Thoracic aorta (tissue), 2 donors: Measurements from ENCODE around the gene KHK. TPM values are rescaled to one million over a fixed set of nuclear protein-coding genes. Genes with fewer than 3 reads are reported as not detected.

Experiments
- ATAC-seq: fragments of 150-250 bp; one replicate; pipeline ENCODE4 v1.8.0; 2017; ENCODE audit warnings: low read depth; ENCODE audit not compliant: insufficient number of reproducible peaks, low FRiP score
- DNase-seq: peaks from one replicate; pipeline ENCODE4 v3.0.0-alpha.2; 2020; ENCODE audit warnings: low spot score
- H3K27ac ChIP-seq, 2 donors: fragments of 200-600 bp; sonication (generic); 1 replicate in 1 of 2; 2 replicates in 1 of 2; pipeline ENCODE4 v1.5.1; 2016; ENCODE audit warnings: mild to moderate bottlenecking in 2 of 2, moderate library complexity in 2 of 2
- H3K27me3 ChIP-seq: fragments of 200-600 bp; sonication (generic); replicated peaks from 2 replicates; pipeline ENCODE4 v1.6.0; 2016; ENCODE audit warnings: mild to moderate bottlenecking; ENCODE audit not compliant: insufficient read depth
- H3K36me3 ChIP-seq: fragments of 200-600 bp; sonication (generic); one replicate; pipeline ENCODE4 v1.5.1; 2016
- H3K4me1 ChIP-seq, 2 donors: fragments of 200-600 bp; sonication (generic); 1 replicate in 1 of 2; 2 replicates in 1 of 2; pipeline versions ENCODE4 v1.5.1 to v1.6.0; 2016; ENCODE audit warnings: low read depth in 2 of 2, mild to moderate bottlenecking in 1 of 2; ENCODE audit not compliant: control insufficient read depth in 1 of 2
- H3K4me3 ChIP-seq: fragments of 200-600 bp; sonication (generic); 2 replicates; pipeline ENCODE4 v1.5.1; 2016; ENCODE audit warnings: mild to moderate bottlenecking
- H3K9me3 ChIP-seq: fragments of 200-600 bp; sonication (generic); 2 replicates; pipeline ENCODE4 v1.5.1; 2016
- total RNA-seq, 2 donors: library from RNA; depleted of rRNA; stranded (reverse); fragments of >200 nt; gene quantifications; one replicate each; pipeline versions ENCODE4 v1.1.0 to v1.2.3, GENCODE V29; 2016
- TF ChIP-seq, protein P1 (sequence below): fragments of 200-600 bp; sonication (generic); IDR thresholded peaks from one replicate; pipeline ENCODE4 v1.5.1; 2019; ENCODE audit warnings: antibody characterized with exemption

KHK gene
- total RNA-seq, 2 donors from 2014 or later, result 1.5 to 2.6 TPM

DNA sequence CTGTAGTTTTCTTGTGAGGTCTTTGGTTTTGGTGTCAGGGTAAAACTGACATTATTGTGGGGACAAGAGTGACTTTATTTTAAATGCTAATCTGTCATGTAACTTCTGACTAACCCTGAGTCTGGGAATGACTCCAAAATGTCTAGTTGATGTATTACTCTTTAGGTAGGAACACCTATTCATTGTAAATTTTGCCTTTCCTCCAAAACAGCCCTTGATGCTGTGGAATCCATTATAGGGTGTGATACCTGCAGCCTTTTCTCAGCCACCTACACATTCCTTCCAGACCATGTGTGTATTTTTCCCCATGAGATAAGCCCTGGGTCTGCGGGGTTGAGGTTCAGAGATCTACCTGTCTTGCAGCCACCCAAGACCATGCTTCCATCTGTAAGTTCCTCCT, 56.7 kb downstream of the KHK start:
- no peak overlapping the region for H3K4me3 ChIP-seq
- no peaks in the 10 kb centered on the region for H3K36me3 ChIP-seq
- no peak for DNase-seq
- H3K9me3 ChIP-seq, result no peaks in the 10 kb centered on the region
- ATAC-seq, result no peak
- no peak overlapping the region for H3K27ac ChIP-seq
- no peaks in the 10 kb centered on the region for H3K4me1 ChIP-seq
- TF ChIP-seq, protein P1, sequence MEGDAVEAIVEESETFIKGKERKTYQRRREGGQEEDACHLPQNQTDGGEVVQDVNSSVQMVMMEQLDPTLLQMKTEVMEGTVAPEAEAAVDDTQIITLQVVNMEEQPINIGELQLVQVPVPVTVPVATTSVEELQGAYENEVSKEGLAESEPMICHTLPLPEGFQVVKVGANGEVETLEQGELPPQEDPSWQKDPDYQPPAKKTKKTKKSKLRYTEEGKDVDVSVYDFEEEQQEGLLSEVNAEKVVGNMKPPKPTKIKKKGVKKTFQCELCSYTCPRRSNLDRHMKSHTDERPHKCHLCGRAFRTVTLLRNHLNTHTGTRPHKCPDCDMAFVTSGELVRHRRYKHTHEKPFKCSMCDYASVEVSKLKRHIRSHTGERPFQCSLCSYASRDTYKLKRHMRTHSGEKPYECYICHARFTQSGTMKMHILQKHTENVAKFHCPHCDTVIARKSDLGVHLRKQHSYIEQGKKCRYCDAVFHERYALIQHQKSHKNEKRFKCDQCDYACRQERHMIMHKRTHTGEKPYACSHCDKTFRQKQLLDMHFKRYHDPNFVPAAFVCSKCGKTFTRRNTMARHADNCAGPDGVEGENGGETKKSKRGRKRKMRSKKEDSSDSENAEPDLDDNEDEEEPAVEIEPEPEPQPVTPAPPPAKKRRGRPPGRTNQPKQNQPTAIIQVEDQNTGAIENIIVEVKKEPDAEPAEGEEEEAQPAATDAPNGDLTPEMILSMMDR, result no peak
- H3K27me3 ChIP-seq, result no peaks in the 10 kb centered on the region

DNA sequence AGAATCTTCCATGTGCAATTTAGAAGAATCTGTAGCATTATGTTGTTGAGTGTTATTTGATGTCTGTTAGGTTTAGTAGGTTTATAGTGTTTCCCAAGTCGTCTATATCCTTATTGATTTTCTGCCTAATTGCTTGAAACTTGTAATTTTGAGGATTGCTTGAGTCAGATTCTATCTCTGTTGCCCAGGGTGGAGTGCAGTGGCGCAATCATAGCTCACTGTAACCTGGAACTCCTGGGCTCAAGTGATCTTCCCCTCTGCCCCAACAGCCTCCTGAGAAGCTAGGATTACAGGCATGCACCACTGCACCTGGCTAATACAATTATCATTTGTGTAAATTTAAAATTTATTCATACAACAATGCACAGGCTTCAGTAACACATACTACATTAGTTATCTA, 59.1 kb downstream of the KHK start:
- DNase-seq, result no peak
- no peaks in the 10 kb centered on the region for H3K36me3 ChIP-seq

DNA sequence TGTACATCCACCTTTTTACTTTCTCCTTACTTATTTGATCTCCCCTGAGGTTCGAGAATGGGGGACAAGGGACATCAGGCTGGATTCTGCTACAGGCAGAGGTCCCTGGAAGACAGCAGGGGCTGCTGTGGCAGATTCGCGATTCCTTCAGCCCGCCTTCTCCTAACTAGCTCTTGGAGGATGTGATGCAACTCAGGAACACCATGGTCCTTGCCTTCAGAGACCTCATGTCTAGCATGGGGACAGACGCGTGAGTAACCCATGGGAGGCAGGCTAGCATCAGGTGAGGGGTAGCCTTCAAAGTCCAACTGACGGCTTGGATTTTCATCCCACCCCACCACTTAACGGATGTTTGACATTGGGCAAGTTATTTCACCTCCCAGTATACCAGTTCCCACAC, 61.4 kb downstream of the KHK start:
- no peak overlapping the region for H3K27ac ChIP-seq
- H3K4me1 ChIP-seq, result no peaks in the 10 kb centered on the region
- H3K9me3 ChIP-seq, result no peaks in the 10 kb centered on the region
- DNase-seq, result no peak
- H3K27me3 ChIP-seq, result no peaks in the 10 kb centered on the region
- no peaks in the 10 kb centered on the region for H3K36me3 ChIP-seq
- TF ChIP-seq, protein P1, result no peak
- no peak for ATAC-seq
- no peak overlapping the region for H3K4me3 ChIP-seq

More for the DNA sequence above, 59.1 kb downstream of the KHK start:
- H3K9me3 ChIP-seq, result no peaks in the 10 kb centered on the region
- H3K27ac ChIP-seq, result no peak overlapping the region
- no peak for ATAC-seq
- TF ChIP-seq, protein P1, result no peak
- no peak overlapping the region for H3K4me3 ChIP-seq
- H3K4me1 ChIP-seq, result no peaks in the 10 kb centered on the region
- H3K27me3 ChIP-seq, result no peaks in the 10 kb centered on the region

DNA sequence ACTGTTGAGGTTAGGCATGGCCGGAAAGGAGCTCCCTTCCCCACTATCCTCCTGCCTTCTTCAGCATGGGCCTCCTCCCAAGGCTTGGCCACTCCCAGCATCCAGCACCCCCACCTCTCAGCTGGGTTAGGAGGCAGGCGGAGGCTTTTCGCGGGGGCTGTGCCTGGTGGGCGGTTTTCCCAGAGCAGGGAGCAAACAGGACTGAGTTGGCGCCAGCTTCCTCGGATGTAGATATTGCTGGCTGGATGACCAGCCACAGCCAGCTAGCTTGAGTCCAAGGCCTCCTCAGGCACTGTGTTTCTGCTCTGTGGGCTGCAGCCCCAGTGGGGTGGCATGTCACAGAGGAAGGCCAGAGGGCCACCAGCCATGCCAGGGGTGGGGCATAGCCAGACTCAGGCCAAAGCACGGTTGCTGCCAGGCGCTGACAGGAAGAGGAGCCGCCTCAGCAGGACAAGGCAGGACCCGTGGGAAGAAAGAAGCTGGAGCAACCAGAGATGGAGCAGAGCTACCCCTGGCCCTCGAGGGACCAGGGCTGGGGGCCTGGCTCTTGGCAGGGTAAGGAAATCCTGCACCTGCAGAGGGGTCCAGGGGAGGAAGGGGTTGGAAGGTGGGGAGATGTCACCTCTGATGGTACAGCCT, 62.3 kb downstream of the KHK start, which contains the start of gene TCF23:
Gene TCF23, plus strand, starts transcription at position 204 of the 639 bp plus-strand sequence. Its CDS starts 130 bp downstream, at position 334.
- no peaks in the 10 kb centered on the region for H3K36me3 ChIP-seq
- H3K4me1 ChIP-seq, result no peaks in the 10 kb centered on the region
- ATAC-seq (no peak), DNase-seq (no peak)
- H3K27ac ChIP-seq, result no peak within 1 kb of the TSS
- no peak within 1 kb of the TSS for H3K4me3 ChIP-seq
- no peaks in the 10 kb centered on the region for H3K27me3 ChIP-seq
- no peaks in the 10 kb centered on the region for H3K9me3 ChIP-seq
- TF ChIP-seq, protein P1, result no peak

DNA sequence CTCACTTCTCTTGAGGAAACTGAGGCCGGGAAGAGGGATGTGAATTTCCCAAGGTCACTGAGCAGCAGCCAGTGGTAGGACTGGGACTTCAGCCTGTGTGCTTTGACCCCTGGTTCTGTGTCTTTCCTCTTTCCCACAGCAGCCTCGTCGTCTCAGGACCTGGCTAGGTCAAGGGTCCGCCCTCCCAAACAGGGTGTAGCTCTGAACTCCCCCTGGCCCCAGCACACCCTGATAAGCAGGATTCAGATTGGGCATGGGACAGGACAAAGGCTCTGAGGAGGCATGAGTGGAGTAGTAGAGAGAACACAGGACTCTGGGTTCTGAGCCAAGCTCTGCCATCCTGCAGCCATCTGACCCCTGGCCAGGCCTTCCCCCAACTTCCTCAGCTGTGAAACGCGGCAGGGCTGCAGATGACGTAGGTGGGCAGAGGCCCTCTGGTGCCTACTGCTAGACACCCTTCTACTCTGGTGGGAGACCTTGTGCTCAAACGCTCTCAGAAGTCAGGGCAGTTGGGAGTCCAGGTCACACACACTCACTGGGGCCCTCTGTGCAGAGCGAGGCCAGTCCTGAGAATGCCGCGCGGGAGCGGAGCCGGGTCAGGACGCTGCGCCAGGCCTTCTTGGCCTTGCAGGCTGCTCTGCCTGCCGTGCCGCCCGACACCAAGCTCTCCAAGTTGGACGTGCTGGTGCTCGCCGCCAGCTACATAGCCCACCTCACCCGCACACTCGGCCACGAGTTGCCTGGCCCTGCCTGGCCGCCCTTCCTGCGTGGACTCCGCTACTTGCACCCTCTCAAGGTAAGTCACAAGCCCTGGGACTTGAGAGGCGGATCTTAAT, 63.2 kb downstream of the KHK start:
- no peak for DNase-seq
- no peak overlapping the region for H3K4me3 ChIP-seq
- H3K9me3 ChIP-seq, result no peaks in the 10 kb centered on the region
- no peaks in the 10 kb centered on the region for H3K4me1 ChIP-seq
- no peaks in the 10 kb centered on the region for H3K36me3 ChIP-seq
- TF ChIP-seq, protein P1, result no peak
- H3K27me3 ChIP-seq, result no peaks in the 10 kb centered on the region
- ATAC-seq, result no peak
- H3K27ac ChIP-seq, result no peak overlapping the region

Other genes with a start within 250 kb of the KHK start
- gene DPYSL5, start 238.6 kb upstream of the KHK start, total RNA-seq, result not detected
- gene MAPRE3, start 116.1 kb upstream of the KHK start, total RNA-seq, result 10 to 100 TPM in 1 of 2 donors, 1 to 10 TPM in 1; 9.1 to 29.9 TPM
- gene TMEM214, start 53.8 kb upstream of the KHK start, total RNA-seq, result 10 to 100 TPM; 68.2 to 84.4 TPM
- gene AGBL5, start 35.1 kb upstream of the KHK start, total RNA-seq, result 10 to 100 TPM in 1 of 2 donors, 1 to 10 TPM in 1; 7.8 to 10.8 TPM
- 100 to 1,000 TPM; 147 to 272 TPM for gene OST4, start 15.1 kb upstream of the KHK start, total RNA-seq
- gene EMILIN1, start 8.2 kb upstream of the KHK start, total RNA-seq, result 100 to 1,000 TPM; 231 to 309 TPM
- gene CGREF1, start 32.4 kb downstream of the KHK start, total RNA-seq, result 10 to 100 TPM; 18.8 to 19.8 TPM
- gene ABHD1, start 37.0 kb downstream of the KHK start, total RNA-seq, result under 1 TPM in 1 of 2 donors, not detected in 1; 0.27 TPM
- gene PREB, start 47.9 kb downstream of the KHK start, total RNA-seq, result 10 to 100 TPM; 64.3 to 92.3 TPM
- not detected for gene PRR30, start 52.6 kb downstream of the KHK start, total RNA-seq
- gene TCF23, start 62.2 kb downstream of the KHK start, total RNA-seq, result not detected
- gene ATRAID, start 125.3 kb downstream of the KHK start, total RNA-seq, result 100 to 1,000 TPM in 1 of 2 donors, 10 to 100 TPM in 1; 90.0 to 174 TPM
- 10 to 100 TPM; 26.0 to 51.2 TPM for gene SLC5A6, start 125.5 kb downstream of the KHK start, total RNA-seq
- 10 to 100 TPM; 16.2 to 25.0 TPM for gene CAD, start 130.6 kb downstream of the KHK start, total RNA-seq
- 1 to 10 TPM; 4.4 to 8.5 TPM for gene SLC30A3, start 176.3 kb downstream of the KHK start, total RNA-seq
- under 1 TPM in 1 of 2 donors, not detected in 1; 0.68 TPM for gene DNAJC5G, start 188.7 kb downstream of the KHK start, total RNA-seq
- 1 to 10 TPM in 1 of 2 donors, under 1 TPM in 1; 0.41 to 2.5 TPM for gene TRIM54, start 195.7 kb downstream of the KHK start, total RNA-seq
- 1 to 10 TPM in 1 of 2 donors, not detected in 1; 1.8 TPM for gene UCN, start 221.7 kb downstream of the KHK start, total RNA-seq
- gene MPV17, start 236.3 kb downstream of the KHK start, total RNA-seq, result 10 to 100 TPM; 58.1 to 68.1 TPM